H9 (cell line): Measurements from ENCODE around the gene RGS6. TPM values are rescaled to one million over a fixed set of nuclear protein-coding genes. Genes with fewer than 3 reads are reported as not detected.

Experiments used
- DNase-seq: peaks from one replicate; pipeline ENCODE4 v3.0.0-alpha.2; 2017
- H2AFZ ChIP-seq: one replicate; pipeline ENCODE4 v1.6.1; 2013; ENCODE audit warnings: mild to moderate bottlenecking, low read length, control low read depth, moderate library complexity
- H2AK5ac ChIP-seq: 2 replicates; pipeline ENCODE4 v1.6.1; 2013; ENCODE audit warnings: low read length, control low read depth, mixed read lengths; ENCODE audit not compliant: insufficient read length
- H2BK120ac ChIP-seq: one replicate; pipeline ENCODE4 v1.6.1; 2013; ENCODE audit warnings: low read depth, mild to moderate bottlenecking, low read length, control low read depth, inconsistent platforms; ENCODE audit not compliant: poor library complexity, severe bottlenecking
- H2BK12ac ChIP-seq: 2 replicates; pipeline ENCODE4 v1.6.1; 2013; ENCODE audit warnings: low read length, control low read depth, mixed read lengths, low read depth; ENCODE audit not compliant: insufficient read length
- H2BK15ac ChIP-seq: 2 replicates; pipeline ENCODE4 v1.6.1; 2013; ENCODE audit warnings: low read depth, low read length, control low read depth
- H2BK20ac ChIP-seq: one replicate; pipeline ENCODE4 v1.6.1; 2013; ENCODE audit warnings: low read depth, mild to moderate bottlenecking, low read length, control low read depth, inconsistent platforms; ENCODE audit not compliant: poor library complexity, severe bottlenecking
- H2BK5ac ChIP-seq: 2 replicates; pipeline ENCODE4 v1.6.1; 2013; ENCODE audit warnings: low read length, control low read depth, mixed read lengths; ENCODE audit not compliant: insufficient read length
- H3K14ac ChIP-seq: 2 replicates; pipeline ENCODE4 v1.6.1; 2013; ENCODE audit warnings: low read length, control low read depth; ENCODE audit not compliant: insufficient read depth
- H3K18ac ChIP-seq: 2 replicates; pipeline ENCODE4 v1.6.1; 2013; ENCODE audit warnings: low read depth, mild to moderate bottlenecking, mixed read lengths, low read length, control low read depth; ENCODE audit not compliant: insufficient read length
- H3K23ac ChIP-seq: 2 replicates; pipeline ENCODE4 v1.6.1; 2013; ENCODE audit warnings: low read length, control low read depth, mixed read lengths, low read depth; ENCODE audit not compliant: insufficient read length
- H3K23me2 ChIP-seq: 2 replicates; pipeline ENCODE4 v1.6.1; 2013; ENCODE audit warnings: low read depth, mild to moderate bottlenecking, mixed read lengths, low read length, control low read depth; ENCODE audit not compliant: insufficient read length, poor library complexity, severe bottlenecking
- H3K27ac ChIP-seq: 2 replicates; pipeline ENCODE4 v1.5.1; 2013; ENCODE audit warnings: low read length, control low read depth, mixed read lengths, low read depth; ENCODE audit not compliant: insufficient read length
- H3K27me3 ChIP-seq: 2 replicates; pipeline ENCODE4 v1.6.1; 2013; ENCODE audit warnings: low read length, control low read depth, inconsistent platforms; ENCODE audit not compliant: insufficient read depth
- H3K4ac ChIP-seq: 2 replicates; pipeline ENCODE4 v1.6.1; 2013; ENCODE audit warnings: low read depth, mild to moderate bottlenecking, control low read depth, inconsistent platforms, low read length, moderate library complexity
- H3K4me1 ChIP-seq: 2 replicates; pipeline ENCODE4 v1.6.1; 2013; ENCODE audit warnings: low read length, control low read depth, inconsistent platforms; ENCODE audit not compliant: insufficient read depth
- H3K4me2 ChIP-seq: 2 replicates; pipeline ENCODE4 v1.6.1; 2013; ENCODE audit warnings: low read length, control low read depth, mixed read lengths; ENCODE audit not compliant: insufficient read length, insufficient read depth
- H3K56ac ChIP-seq: 2 replicates; pipeline ENCODE4 v1.6.1; 2013; ENCODE audit warnings: low read depth, mild to moderate bottlenecking, mixed read lengths, low read length, control low read depth; ENCODE audit not compliant: insufficient read length
- H3K79me1 ChIP-seq: 2 replicates; pipeline ENCODE4 v1.6.1; 2013; ENCODE audit warnings: low read depth, mild to moderate bottlenecking, moderate library complexity, low read length, control low read depth, inconsistent platforms; ENCODE audit not compliant: insufficient read depth, poor library complexity, severe bottlenecking
- H3K79me2 ChIP-seq: 2 replicates; pipeline ENCODE4 v1.6.1; 2013; ENCODE audit warnings: low read length, control low read depth, inconsistent platforms; ENCODE audit not compliant: insufficient read depth
- H3K9ac ChIP-seq: 2 replicates; pipeline ENCODE4 v1.6.1; 2013; ENCODE audit warnings: low read length, control low read depth, mixed read lengths; ENCODE audit not compliant: insufficient read length; ENCODE audit errors: extremely low read depth
- H3K9me3 ChIP-seq: one replicate; pipeline ENCODE4 v1.6.1; 2013; ENCODE audit warnings: low read depth, low read length, inconsistent platforms; ENCODE audit not compliant: control insufficient read depth
- H3T11ph ChIP-seq: one replicate; pipeline ENCODE4 v1.6.1; 2013; ENCODE audit warnings: mild to moderate bottlenecking, low read length, control low read depth, inconsistent platforms
- H4K20me1 ChIP-seq: one replicate; pipeline ENCODE4 v1.6.1; 2013; ENCODE audit not compliant: control insufficient read depth, insufficient read length, insufficient read depth
- H4K5ac ChIP-seq: 2 replicates; pipeline ENCODE4 v1.6.1; 2013; ENCODE audit warnings: low read depth, mild to moderate bottlenecking, mixed read lengths, low read length, control low read depth; ENCODE audit not compliant: insufficient read length
- H4K8ac ChIP-seq: replicated peaks from 2 replicates; pipeline ENCODE4 v1.6.1; 2013; ENCODE audit warnings: low read length, control low read depth, mixed read lengths, low read depth; ENCODE audit not compliant: insufficient read length
- H4K91ac ChIP-seq: 2 replicates; pipeline ENCODE4 v1.6.1; 2013; ENCODE audit warnings: low read depth, mild to moderate bottlenecking, moderate library complexity, mixed read lengths, low read length, control low read depth; ENCODE audit not compliant: insufficient read length
- H3K27ac Mint-ChIP-seq, 3 experiments: 2 replicates in 2 of 3; 3 replicates in 1 of 3; pipeline ENCODE4 v1.8.0; 2020 to 2021; ENCODE audit warnings: mixed read lengths in 3 of 3, mild to moderate bottlenecking in 1 of 3, moderate library complexity in 1 of 3
- H3K27me3 Mint-ChIP-seq: 2 replicates; pipeline ENCODE4 v1.8.0; 2021; ENCODE audit warnings: low read depth, mild to moderate bottlenecking, moderate library complexity, mixed read lengths
- H3K36me3 Mint-ChIP-seq, 3 experiments: 2 replicates in 2 of 3; 3 replicates in 1 of 3; pipeline ENCODE4 v1.8.0; 2020 to 2021; ENCODE audit warnings: low read depth in 3 of 3, mixed read lengths in 3 of 3; ENCODE audit not compliant: insufficient read depth in 1 of 3
- H3K4me1 Mint-ChIP-seq, 2 experiments: 2 replicates each; pipeline ENCODE4 v1.8.0; 2020; ENCODE audit warnings: mixed read lengths in 2 of 2
- H3K4me3 Mint-ChIP-seq, 2 experiments: 2 replicates in 1 of 2; 3 replicates in 1 of 2; pipeline ENCODE4 v1.8.0; 2020 to 2021; ENCODE audit warnings: mild to moderate bottlenecking in 2 of 2, mixed read lengths in 2 of 2, moderate library complexity in 1 of 2
- H3K9me3 Mint-ChIP-seq, 2 experiments: 2 replicates in 1 of 2; 3 replicates in 1 of 2; pipeline ENCODE4 v1.8.0; 2020; ENCODE audit warnings: mild to moderate bottlenecking in 2 of 2, mixed read lengths in 2 of 2, moderate library complexity in 1 of 2
- WGBS: extraction: QIAGEN DNeasy Blood & Tissue Kit; methylation state at CpG from one replicate; pipeline ENCODE4 v1.1.7; 2013; ENCODE audit warnings: missing lambda C conversion rate, low lambda C conversion rate, mixed read lengths; ENCODE audit not compliant: insufficient read length; ENCODE audit errors: extremely low coverage; 5-methylcytosine and 5-hydroxymethylcytosine counted together
- total RNA-seq: library from RNA; stranded (reverse); gene quantifications from 2 replicates; pipeline ENCODE4 v1.2.1, GENCODE V29; 2021
- TF ChIP-seq, protein P1 (sequence below): fragments of 200-600 bp; sonication (generic); conservative IDR thresholded peaks from 3 replicates; pipeline ENCODE4 v1.8.0; 2021; ENCODE audit warnings: antibody characterized with exemption, mild to moderate bottlenecking

Gene RGS6
- total RNA-seq, 1 experiment from 2014 or later = 3.0 TPM

DNA sequence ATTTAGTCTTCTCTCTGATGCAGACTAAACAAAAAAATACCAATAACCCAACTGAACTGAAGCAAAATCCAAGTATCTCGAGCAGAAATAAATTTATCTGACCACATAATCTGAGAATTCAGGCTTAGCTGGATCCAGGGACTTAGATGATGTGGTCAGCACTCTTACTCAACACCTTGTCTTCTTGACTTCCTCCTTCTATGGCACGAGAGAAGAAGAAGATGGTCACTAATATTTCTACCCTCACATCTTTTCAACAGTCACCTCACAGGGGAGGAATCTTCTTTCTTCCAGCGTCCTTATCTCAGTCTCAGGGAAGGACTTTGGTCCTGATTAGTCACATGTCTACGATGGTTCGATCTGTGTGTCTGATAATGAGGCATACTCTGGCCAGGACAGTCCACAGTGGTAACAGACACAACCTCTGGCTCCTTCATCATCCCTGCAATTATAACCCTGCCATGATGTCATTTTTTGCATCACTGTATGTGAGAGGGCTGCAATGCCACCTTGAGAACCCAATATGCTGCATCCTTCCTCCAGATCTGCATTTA is 15.8 kb downstream of the RGS6 start:
- Histone ChIP-seq H3K56ac (no peak overlapping the region), H4K91ac (no peak overlapping the region), H3K14ac (no peak overlapping the region), H3K4me2 (no peak overlapping the region), H2BK5ac (no peak overlapping the region), H3K27ac (no peak overlapping the region), H3K79me1 (no peaks in the 10 kb centered on the region), H2BK120ac (no peak overlapping the region), H4K8ac (no peak overlapping the region), H3T11ph (no peak overlapping the region), H3K79me2 (no peaks in the 10 kb centered on the region), H3K23ac (no peak overlapping the region), H3K18ac (no peak overlapping the region), H2BK20ac (no peak overlapping the region), H3K9ac (no peak overlapping the region), H3K4ac (no peak overlapping the region), H2BK15ac (no peak overlapping the region), H3K23me2 (no peaks in the 10 kb centered on the region), H3K27me3 (no peaks in the 10 kb centered on the region), H2AK5ac (no peak overlapping the region), H4K5ac (no peak overlapping the region), H3K9me3 (no peaks in the 10 kb centered on the region), H4K20me1 (no peaks in the 10 kb centered on the region), H2BK12ac (no peak overlapping the region), H3K4me1 (no peaks in the 10 kb centered on the region), H2AFZ (no peak overlapping the region)
- TF ChIP-seq, protein P1, sequence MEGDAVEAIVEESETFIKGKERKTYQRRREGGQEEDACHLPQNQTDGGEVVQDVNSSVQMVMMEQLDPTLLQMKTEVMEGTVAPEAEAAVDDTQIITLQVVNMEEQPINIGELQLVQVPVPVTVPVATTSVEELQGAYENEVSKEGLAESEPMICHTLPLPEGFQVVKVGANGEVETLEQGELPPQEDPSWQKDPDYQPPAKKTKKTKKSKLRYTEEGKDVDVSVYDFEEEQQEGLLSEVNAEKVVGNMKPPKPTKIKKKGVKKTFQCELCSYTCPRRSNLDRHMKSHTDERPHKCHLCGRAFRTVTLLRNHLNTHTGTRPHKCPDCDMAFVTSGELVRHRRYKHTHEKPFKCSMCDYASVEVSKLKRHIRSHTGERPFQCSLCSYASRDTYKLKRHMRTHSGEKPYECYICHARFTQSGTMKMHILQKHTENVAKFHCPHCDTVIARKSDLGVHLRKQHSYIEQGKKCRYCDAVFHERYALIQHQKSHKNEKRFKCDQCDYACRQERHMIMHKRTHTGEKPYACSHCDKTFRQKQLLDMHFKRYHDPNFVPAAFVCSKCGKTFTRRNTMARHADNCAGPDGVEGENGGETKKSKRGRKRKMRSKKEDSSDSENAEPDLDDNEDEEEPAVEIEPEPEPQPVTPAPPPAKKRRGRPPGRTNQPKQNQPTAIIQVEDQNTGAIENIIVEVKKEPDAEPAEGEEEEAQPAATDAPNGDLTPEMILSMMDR = no peak
- no peak for DNase-seq
- Mint-ChIP-seq H3K4me1 (peaks cover 3 to 4% of the 10 kb centered on the region in 2 experiments), H3K36me3 (no peaks in the 10 kb centered on the region), H3K9me3 (peaks cover 0 to 5% of the 10 kb centered on the region in 2 experiments; a peak in 2 of 5 replicates), H3K27me3 (no peaks in the 10 kb centered on the region), H3K4me3 (no peak overlapping the region), H3K27ac (no peak overlapping the region)
- WGBS = no CpG with 5 or more reads among the region's 5 CpGs
